Measurements from ENCODE around the gene PNMT. TPM values are rescaled to one million over a fixed set of nuclear protein-coding genes. Genes with fewer than 3 reads are reported as not detected.

PNMT gene
- total and polyA plus RNA-seq, 2 of the 13 experiments (the other 11 are each of a cell fraction or from before 2014, with no cell fraction given), result 0.25 TPM; not detected in 1

GRCh38 chr17:39716879-39717536, 48.8 kb downstream of the PNMT start:
- in situ Hi-C loops (cut with HindIII; ENCODE audit: extremely low pct_ligation_motif_present, low pct_unique_long_range_greater_than_20kb) (no loop called here), intact Hi-C loops (cut with micrococcal nuclease; ENCODE audit: unreplicated experiment) (no loop called here)
- H3K27ac ChIP-seq (ENCODE audit: extremely low read length, insufficient read depth, low read length), result no peak overlapping the region
- no peak overlapping the region for H3K4me3 ChIP-seq (replicated peaks in 1 of 3; ENCODE audit: insufficient read depth in 1 of 3, low read depth in 2 of 3, low read length in 3 of 3)
- H3K27me3 ChIP-seq (ENCODE audit: control insufficient read depth in 1 of 2, insufficient read depth in 2 of 2, low read length in 2 of 2), result no peaks in the 10 kb centered on the region
- POLR2A ChIA-PET, result no interaction called here
- H3K36me3 ChIP-seq (replicated peaks in 1 of 2; ENCODE audit: control insufficient read depth in 1 of 2, insufficient read depth in 2 of 2, low read length in 2 of 2), result peaks cover 26 to 75% of the 10 kb centered on the region in 2 experiments
- H3K4me2 ChIP-seq (ENCODE audit: low read depth, low read length), result no peak overlapping the region
- CTCF ChIA-PET (ENCODE audit: low intra/inter-chr PET ratio, low total read pairs), result interaction anchor here (2.3 kb wide), 1 partner anchor 38 kb away, joined by 14 read pairs; no protein-coding TSS in a partner anchor
- H3K79me2 ChIP-seq (ENCODE audit: insufficient read depth, low read length), result no peaks in the 10 kb centered on the region
- TF ChIP-seq HNRNPL (IDR thresholded peaks at IDR 0.05; ENCODE audit: low read depth, low read length) (peak; percentile 55; the same call in 1 of the 2 replicates), HNRNPH1 (optimal IDR thresholded peaks at IDR 0.05; ENCODE audit: low read depth, low read length) (no peak)
- no TSS peak for BruUV-seq (replicated peaks)
- no peak for DNase-seq (ENCODE audit: low spot score)
- no peak overlapping the region for H2AFZ ChIP-seq (ENCODE audit: low read length)
- no peak for ATAC-seq
- no peaks in the 10 kb centered on the region for H4K20me1 ChIP-seq (ENCODE audit: insufficient read depth, low read length)
- no peak overlapping the region for H3K9ac ChIP-seq (ENCODE audit: insufficient read depth, low read depth, low read length)
- no peaks in the 10 kb centered on the region for H3K9me3 ChIP-seq (ENCODE audit: low read length)
- no peak for FAIRE-seq
- no peaks in the 10 kb centered on the region for H3K4me1 ChIP-seq (ENCODE audit: insufficient read depth, low read length)
- WGBS (ENCODE audit: low lambda C conversion rate), result 98% methylated on average over 11 of the region's 11 CpGs

- BruUV-seq (replicated peaks), result no TSS peak
- no peak overlapping the region for H3K4me2 ChIP-seq (ENCODE audit: low read depth, low read length)
- in situ Hi-C loops (cut with HindIII; ENCODE audit: extremely low pct_ligation_motif_present, low pct_unique_long_range_greater_than_20kb) (no loop called here), intact Hi-C loops (cut with micrococcal nuclease; ENCODE audit: unreplicated experiment) (loop anchor here (1.0 to 2.0 kb wide), 2 partner anchors 23 to 45 kb away; no protein-coding TSS in a partner anchor)
- H3K27me3 ChIP-seq (ENCODE audit: control insufficient read depth in 1 of 2, insufficient read depth in 2 of 2, low read length in 2 of 2), result no peaks in the 10 kb centered on the region
- CTCF ChIA-PET (ENCODE audit: low intra/inter-chr PET ratio, low total read pairs), result interaction anchor here (1.4 to 2.3 kb wide), 3 partner anchors 26 to 45 kb away, joined by 4 to 14 read pairs (median 11); no protein-coding TSS in a partner anchor
- 97% methylated on average over 6 of the region's 6 CpGs for WGBS (ENCODE audit: low lambda C conversion rate)
- no peaks in the 10 kb centered on the region for H3K9me3 ChIP-seq (ENCODE audit: low read length)
- no peak overlapping the region for H3K9ac ChIP-seq (ENCODE audit: insufficient read depth, low read depth, low read length)
- H3K79me2 ChIP-seq (ENCODE audit: insufficient read depth, low read length), result no peaks in the 10 kb centered on the region
- H4K20me1 ChIP-seq (ENCODE audit: insufficient read depth, low read length), result no peaks in the 10 kb centered on the region
- ATAC-seq (no peak), FAIRE-seq (no peak), DNase-seq (ENCODE audit: low spot score) (no peak)
- no peak overlapping the region for H3K4me3 ChIP-seq (replicated peaks in 1 of 3; ENCODE audit: insufficient read depth in 1 of 3, low read depth in 2 of 3, low read length in 3 of 3)
- H3K4me1 ChIP-seq (ENCODE audit: insufficient read depth, low read length), result no peaks in the 10 kb centered on the region
- H3K36me3 ChIP-seq (replicated peaks in 1 of 2; ENCODE audit: control insufficient read depth in 1 of 2, insufficient read depth in 2 of 2, low read length in 2 of 2), result peaks cover 26 to 72% of the 10 kb centered on the region in 2 experiments
- POLR2A ChIA-PET, result no interaction called here
- no peak overlapping the region for H2AFZ ChIP-seq (ENCODE audit: low read length)
- H3K27ac ChIP-seq (ENCODE audit: extremely low read length, insufficient read depth, low read length), result no peak overlapping the region
- TF ChIP-seq MIER2 (CRISPR knock-in tag; IDR thresholded peaks at IDR 0.05), result no peak
- no peak for TF ChIP-seq ZSCAN31 (CRISPR knock-in tag; IDR thresholded peaks at IDR 0.05; ENCODE audit: low read depth)
- no peak for TF ChIP-seq ZNF275 (CRISPR knock-in tag; IDR thresholded peaks at IDR 0.05; ENCODE audit: borderline replicate concordance)
- TF ChIP-seq PCBP1 (IDR thresholded peaks at IDR 0.05; ENCODE audit: borderline replicate concordance, low read depth, low read length), result no peak
- TF ChIP-seq RFXANK (CRISPR knock-in tag; IDR thresholded peaks at IDR 0.05), result no peak
- TF ChIP-seq ZNF549 (CRISPR knock-in tag; IDR thresholded peaks at IDR 0.05), result no peak
- no peak for TF ChIP-seq CENPT (CRISPR knock-in tag; IDR thresholded peaks at IDR 0.05; ENCODE audit: low read depth)
- no peak for TF ChIP-seq ZBTB7A (CRISPR knock-in tag; IDR thresholded peaks at IDR 0.05)
- no peak for TF ChIP-seq MYC (CRISPR knock-in tag; IDR thresholded peaks at IDR 0.05; ENCODE audit: borderline replicate concordance)
- no peak for TF ChIP-seq SATB2 (CRISPR knock-in tag; IDR thresholded peaks at IDR 0.05)
- TF ChIP-seq FOSL2 (CRISPR knock-in tag; IDR thresholded peaks at IDR 0.05), result no peak
- TF ChIP-seq CERS6 (CRISPR knock-in tag; IDR thresholded peaks at IDR 0.05), result no peak
These were observed 49.4 kb downstream of the PNMT start for GRCh38 chr17:39717660-39718059.
